ENCODE data around the gene KRTAP24-1.

DNA sequence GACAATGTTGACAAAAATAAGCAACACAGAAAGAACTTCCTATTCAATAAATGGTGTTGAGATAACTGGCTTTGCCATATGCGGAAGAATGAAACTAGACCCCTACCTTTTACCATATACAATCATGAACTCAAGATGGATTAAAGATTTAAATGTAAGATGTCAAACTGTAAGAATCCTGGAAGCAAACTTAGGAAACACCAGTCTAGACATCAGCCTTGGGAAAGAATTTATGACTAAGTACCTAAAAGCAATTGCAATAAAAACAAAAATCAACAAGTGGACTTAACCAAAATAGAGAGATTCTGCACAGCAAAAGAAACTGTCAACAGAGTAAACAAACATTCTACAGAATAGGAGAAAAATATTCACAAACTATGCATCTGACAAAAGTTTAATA is 50.7 kb downstream of the KRTAP24-1 start:
- TF ChIP-seq, protein P1, sequence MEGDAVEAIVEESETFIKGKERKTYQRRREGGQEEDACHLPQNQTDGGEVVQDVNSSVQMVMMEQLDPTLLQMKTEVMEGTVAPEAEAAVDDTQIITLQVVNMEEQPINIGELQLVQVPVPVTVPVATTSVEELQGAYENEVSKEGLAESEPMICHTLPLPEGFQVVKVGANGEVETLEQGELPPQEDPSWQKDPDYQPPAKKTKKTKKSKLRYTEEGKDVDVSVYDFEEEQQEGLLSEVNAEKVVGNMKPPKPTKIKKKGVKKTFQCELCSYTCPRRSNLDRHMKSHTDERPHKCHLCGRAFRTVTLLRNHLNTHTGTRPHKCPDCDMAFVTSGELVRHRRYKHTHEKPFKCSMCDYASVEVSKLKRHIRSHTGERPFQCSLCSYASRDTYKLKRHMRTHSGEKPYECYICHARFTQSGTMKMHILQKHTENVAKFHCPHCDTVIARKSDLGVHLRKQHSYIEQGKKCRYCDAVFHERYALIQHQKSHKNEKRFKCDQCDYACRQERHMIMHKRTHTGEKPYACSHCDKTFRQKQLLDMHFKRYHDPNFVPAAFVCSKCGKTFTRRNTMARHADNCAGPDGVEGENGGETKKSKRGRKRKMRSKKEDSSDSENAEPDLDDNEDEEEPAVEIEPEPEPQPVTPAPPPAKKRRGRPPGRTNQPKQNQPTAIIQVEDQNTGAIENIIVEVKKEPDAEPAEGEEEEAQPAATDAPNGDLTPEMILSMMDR (IDR thresholded peaks at IDR 0.05) = no peak
- no peak for TF ChIP-seq POLR2A (IDR thresholded peaks at IDR 0.05)

All from testis (tissue), 2 donors.